Measurements from ENCODE around the gene GNRHR.

DNA sequence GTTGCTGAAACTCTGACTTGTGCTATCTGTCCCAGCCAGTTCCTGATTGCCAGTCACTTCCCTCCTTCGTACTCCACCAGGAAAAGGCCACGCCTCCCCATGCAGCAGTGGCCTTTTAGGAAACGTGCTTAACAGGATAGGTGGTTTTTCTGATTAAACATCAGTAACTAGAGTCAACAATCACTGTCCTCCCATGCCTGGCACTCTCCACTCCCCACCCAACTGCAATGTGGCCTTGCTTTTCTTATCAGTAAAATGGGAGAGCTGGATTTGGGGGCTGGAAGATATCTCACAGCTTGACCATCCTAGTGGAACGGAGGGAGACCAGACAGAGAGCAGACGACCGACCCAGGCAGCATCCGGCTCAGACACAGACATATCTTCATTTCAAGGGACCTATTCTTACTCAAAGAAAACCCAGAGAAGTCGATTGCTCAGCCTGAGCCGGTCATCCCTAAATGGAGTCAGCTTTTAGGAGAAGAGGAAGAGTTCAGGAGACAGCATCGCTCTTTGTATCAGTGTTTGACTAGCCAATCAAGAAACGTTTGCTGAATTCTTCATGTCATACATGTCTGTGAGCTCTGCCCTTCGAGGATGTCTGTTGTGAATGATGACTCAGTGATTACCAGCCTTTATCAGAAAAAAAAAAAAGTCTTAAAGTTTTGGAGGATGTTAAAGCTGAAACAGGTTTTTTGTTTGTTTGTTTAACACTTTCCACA is 40.5 kb downstream of the GNRHR start:
- no peak for TF ChIP-seq TAF1 (IDR thresholded peaks at IDR 0.05; ENCODE audit: borderline replicate concordance, low read depth, low read length)
- no peak for TF ChIP-seq POLR2AphosphoS5 (IDR thresholded peaks at IDR 0.05; ENCODE audit: low read depth, low read length)
